ENCODE measurements around the gene NTN4.

The NTN4 gene

DNA sequence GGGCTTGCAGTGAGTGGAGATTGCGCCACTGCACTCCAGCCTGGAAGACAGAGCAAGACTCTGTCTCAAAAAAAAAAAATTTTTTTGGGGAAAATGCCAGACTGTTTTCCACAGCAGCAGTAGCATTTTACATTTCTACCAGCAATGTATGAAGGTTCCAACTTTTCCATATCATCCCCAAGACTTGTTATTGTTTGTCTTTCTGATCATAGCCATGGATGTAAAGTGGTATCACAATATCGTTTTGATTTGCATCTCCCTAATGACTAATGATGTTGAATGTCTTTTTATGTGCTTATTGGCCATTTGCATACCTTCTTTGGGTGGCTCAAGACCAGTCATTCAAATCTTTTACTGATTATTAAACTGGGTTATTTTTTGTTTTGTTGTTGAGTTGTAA, 63.7 kb downstream of the NTN4 start:
- Mint-ChIP-seq H3K4me1 (no peaks in the 10 kb centered on the region), H3K27me3 (ENCODE audit: low read depth, poor library complexity) (peaks cover under 1% of the 10 kb centered on the region), H3K9me3 (peaks cover 21% of the 10 kb centered on the region), H3K36me3 (ENCODE audit: low read depth) (peaks cover 5% of the 10 kb centered on the region), H3K27ac (no peak overlapping the region), H3K4me3 (no peak overlapping the region)
- TF ChIP-seq, protein P1, sequence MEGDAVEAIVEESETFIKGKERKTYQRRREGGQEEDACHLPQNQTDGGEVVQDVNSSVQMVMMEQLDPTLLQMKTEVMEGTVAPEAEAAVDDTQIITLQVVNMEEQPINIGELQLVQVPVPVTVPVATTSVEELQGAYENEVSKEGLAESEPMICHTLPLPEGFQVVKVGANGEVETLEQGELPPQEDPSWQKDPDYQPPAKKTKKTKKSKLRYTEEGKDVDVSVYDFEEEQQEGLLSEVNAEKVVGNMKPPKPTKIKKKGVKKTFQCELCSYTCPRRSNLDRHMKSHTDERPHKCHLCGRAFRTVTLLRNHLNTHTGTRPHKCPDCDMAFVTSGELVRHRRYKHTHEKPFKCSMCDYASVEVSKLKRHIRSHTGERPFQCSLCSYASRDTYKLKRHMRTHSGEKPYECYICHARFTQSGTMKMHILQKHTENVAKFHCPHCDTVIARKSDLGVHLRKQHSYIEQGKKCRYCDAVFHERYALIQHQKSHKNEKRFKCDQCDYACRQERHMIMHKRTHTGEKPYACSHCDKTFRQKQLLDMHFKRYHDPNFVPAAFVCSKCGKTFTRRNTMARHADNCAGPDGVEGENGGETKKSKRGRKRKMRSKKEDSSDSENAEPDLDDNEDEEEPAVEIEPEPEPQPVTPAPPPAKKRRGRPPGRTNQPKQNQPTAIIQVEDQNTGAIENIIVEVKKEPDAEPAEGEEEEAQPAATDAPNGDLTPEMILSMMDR (IDR thresholded peaks at IDR 0.05): no peak
- no peak for DNase-seq

DNA sequence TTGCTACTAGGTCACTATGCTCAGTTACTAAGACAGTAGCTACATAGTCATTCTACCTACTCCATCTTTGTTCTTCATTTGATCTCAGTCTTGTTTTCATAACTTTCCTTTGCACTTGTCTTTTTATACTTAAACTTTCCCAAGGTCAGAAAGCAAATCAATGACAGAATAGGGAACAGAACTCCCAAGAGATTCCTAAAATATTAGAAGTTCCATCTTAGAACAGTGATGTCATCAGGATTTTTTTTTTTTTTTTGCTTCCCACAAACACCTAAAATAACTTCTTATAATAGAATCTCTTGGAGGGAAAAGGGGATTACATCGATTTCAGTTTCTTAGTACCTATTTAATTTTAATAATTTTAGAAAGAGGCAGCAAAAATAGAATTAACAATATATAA, 65.8 kb downstream of the NTN4 start:
- H3K27me3 Mint-ChIP-seq (ENCODE audit: low read depth, poor library complexity): no peaks in the 10 kb centered on the region
- no peak overlapping the region for H3K4me3 Mint-ChIP-seq
- no peak overlapping the region for H3K27ac Mint-ChIP-seq
- H3K36me3 Mint-ChIP-seq (ENCODE audit: low read depth): peaks cover 5% of the 10 kb centered on the region
- no peaks in the 10 kb centered on the region for H3K4me1 Mint-ChIP-seq
- DNase-seq: no peak
- peaks cover 21% of the 10 kb centered on the region for H3K9me3 Mint-ChIP-seq
- TF ChIP-seq, protein P1 (IDR thresholded peaks at IDR 0.05): no peak

DNA sequence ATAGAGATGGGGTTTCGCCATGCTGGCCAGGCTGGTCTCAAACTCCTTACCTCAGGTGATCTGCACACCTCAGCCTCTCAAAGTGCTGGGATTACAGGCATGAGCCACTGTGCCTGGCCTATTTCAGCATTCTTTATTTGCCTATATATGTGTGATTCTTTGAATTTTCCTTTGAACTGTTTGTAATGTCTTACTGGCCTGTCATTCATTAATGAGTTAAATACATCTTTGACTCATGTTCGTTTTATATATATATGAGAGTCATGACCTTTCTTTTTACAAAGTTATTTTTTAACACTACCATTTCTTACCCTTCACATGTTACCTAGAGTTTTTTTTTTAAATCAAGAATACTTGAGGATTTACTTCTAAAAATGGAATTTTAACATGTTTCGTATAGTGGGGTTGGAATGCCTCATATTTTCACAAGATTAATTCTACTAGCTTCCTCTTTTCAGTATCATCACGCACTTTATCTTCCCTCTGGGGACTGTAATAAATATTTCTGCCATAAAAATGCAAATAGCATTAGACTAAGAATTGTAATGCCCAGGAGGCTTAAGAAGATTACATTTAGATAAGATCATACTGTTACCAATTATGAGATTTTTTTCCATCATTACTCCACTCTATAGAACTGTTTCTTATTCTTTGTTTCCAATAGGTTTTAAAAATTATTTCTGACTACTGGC, 66.7 kb downstream of the NTN4 start:
- H3K4me3 Mint-ChIP-seq: no peak overlapping the region
- TF ChIP-seq, protein P1 (IDR thresholded peaks at IDR 0.05): no peak
- H3K27me3 Mint-ChIP-seq (ENCODE audit: low read depth, poor library complexity): peaks cover under 1% of the 10 kb centered on the region
- no peak for DNase-seq
- H3K9me3 Mint-ChIP-seq: peaks cover 21% of the 10 kb centered on the region
- no peak overlapping the region for H3K27ac Mint-ChIP-seq
- H3K36me3 Mint-ChIP-seq (ENCODE audit: low read depth): peaks cover 5% of the 10 kb centered on the region
- no peaks in the 10 kb centered on the region for H3K4me1 Mint-ChIP-seq

DNA sequence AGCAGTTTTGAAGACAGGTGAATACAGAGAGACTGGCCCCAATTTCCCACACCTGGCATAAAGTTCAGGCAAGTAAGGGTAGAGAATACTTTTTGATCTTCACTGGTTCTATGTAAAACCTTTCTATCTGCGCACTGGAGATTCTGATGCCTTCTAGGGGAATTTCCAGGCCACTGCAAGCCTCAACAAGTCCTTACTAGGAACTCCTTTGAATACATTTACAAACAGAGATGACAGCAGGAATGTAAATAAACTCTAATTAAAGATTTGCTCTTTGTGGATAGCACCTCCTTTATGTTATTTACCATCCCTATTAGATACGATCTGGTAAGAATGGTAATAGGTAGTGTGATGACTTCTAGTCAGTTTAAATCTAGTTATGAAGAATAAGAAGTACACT, 69.2 kb downstream of the NTN4 start:
- no peak for DNase-seq
- Mint-ChIP-seq H3K4me3 (no peak overlapping the region), H3K27me3 (ENCODE audit: low read depth, poor library complexity) (peaks cover 3% of the 10 kb centered on the region), H3K36me3 (ENCODE audit: low read depth) (no peaks in the 10 kb centered on the region), H3K9me3 (peaks cover 4% of the 10 kb centered on the region), H3K27ac (no peak overlapping the region), H3K4me1 (no peaks in the 10 kb centered on the region)
- TF ChIP-seq, protein P1 (IDR thresholded peaks at IDR 0.05): no peak

DNA sequence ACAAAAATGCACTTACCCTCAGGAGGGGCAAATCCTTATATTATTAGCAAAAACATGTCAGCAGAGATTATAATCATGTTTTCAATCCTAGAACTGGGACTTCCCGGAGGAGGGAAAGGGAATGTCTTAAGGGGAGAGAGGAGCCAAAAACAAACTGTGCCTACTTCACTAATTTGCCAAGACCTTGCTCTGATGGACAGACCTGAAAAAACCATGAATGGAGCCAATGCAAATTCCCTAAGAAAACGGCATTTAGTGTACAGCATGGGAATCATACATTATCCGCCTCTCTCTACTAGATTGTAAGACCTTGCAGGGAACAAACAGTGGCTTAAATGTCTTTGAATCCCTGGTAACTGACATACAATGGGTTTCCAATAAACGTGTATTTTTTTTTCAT, 70.4 kb downstream of the NTN4 start:
- no peak overlapping the region for H3K27ac Mint-ChIP-seq
- DNase-seq: no peak
- TF ChIP-seq, protein P1 (IDR thresholded peaks at IDR 0.05): no peak
- peaks cover 3% of the 10 kb centered on the region for H3K27me3 Mint-ChIP-seq (ENCODE audit: low read depth, poor library complexity)
- H3K4me1 Mint-ChIP-seq: no peaks in the 10 kb centered on the region
- H3K9me3 Mint-ChIP-seq: no peaks in the 10 kb centered on the region
- H3K36me3 Mint-ChIP-seq (ENCODE audit: low read depth): no peaks in the 10 kb centered on the region
- no peak overlapping the region for H3K4me3 Mint-ChIP-seq

DNA sequence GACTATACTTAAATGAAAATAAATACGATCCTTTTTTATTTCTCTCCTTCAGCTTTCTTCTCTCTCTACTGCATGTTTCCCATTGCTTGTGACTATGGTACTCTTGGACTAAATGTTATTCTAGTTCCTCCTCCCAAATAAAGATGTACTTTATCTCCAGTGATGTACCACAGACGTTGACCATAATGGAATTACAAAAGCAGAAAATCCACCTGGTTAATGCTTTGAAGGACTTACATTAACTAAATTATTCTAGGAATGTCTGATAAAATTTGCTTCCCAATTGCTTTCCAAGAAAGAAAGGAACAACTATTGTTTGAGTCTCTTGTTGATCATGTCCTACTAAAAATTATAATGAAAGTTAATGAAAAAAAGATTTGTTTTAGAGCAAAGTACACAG, 71.8 kb downstream of the NTN4 start:
- no peaks in the 10 kb centered on the region for H3K4me1 Mint-ChIP-seq
- H3K36me3 Mint-ChIP-seq (ENCODE audit: low read depth): no peaks in the 10 kb centered on the region
- no peak for DNase-seq
- H3K27me3 Mint-ChIP-seq (ENCODE audit: low read depth, poor library complexity): peaks cover 3% of the 10 kb centered on the region
- H3K27ac Mint-ChIP-seq: no peak overlapping the region
- no peak overlapping the region for H3K4me3 Mint-ChIP-seq
- TF ChIP-seq, protein P1 (IDR thresholded peaks at IDR 0.05): no peak
- no peaks in the 10 kb centered on the region for H3K9me3 Mint-ChIP-seq
